Mononuclear cell (primary cell): ENCODE results near the gene MTMR3. TPM values are rescaled to one million over a fixed set of nuclear protein-coding genes. Genes with fewer than 3 reads are reported as not detected.

Experiments
- total RNA-seq: library from RNA; depleted of rRNA; stranded (reverse); fragments of >200 nt; gene quantifications from one replicate; pipeline ENCODE4 v1.2.3, GENCODE V29; 2012

The MTMR3 gene
- total RNA-seq, 1 donor = 79.0 TPM

Other genes starting within 250 kb of the MTMR3 start
- gene CABP7, start 163.2 kb upstream of the MTMR3 start, total RNA-seq = 0.21 TPM
- 7.7 TPM for gene ZMAT5, start 116.2 kb upstream of the MTMR3 start, total RNA-seq
- 26.0 TPM for gene UQCR10, start 115.8 kb upstream of the MTMR3 start, total RNA-seq
- 33.2 TPM for gene ASCC2, start 44.9 kb upstream of the MTMR3 start, total RNA-seq
- not detected for gene HORMAD2, start 197.3 kb downstream of the MTMR3 start, total RNA-seq